Ureter (tissue), 1 donor: Measurements from ENCODE around the gene PCYT2. TPM values are rescaled to one million over a fixed set of nuclear protein-coding genes. Genes with fewer than 3 reads are reported as not detected.

Source experiments
- DNase-seq: peaks from one replicate; pipeline ENCODE4 v3.0.0-alpha.2; 2020; ENCODE audit warnings: low spot score
- total RNA-seq: library from RNA; stranded (reverse); gene quantifications from one replicate; pipeline ENCODE4 v1.2.4, GENCODE V29; 2023
- donor health status: DM: yes; HTN: yes; CAD: no.

PCYT2 gene
- total RNA-seq, 1 donor from 2014 or later: 58.9 TPM

DNA sequence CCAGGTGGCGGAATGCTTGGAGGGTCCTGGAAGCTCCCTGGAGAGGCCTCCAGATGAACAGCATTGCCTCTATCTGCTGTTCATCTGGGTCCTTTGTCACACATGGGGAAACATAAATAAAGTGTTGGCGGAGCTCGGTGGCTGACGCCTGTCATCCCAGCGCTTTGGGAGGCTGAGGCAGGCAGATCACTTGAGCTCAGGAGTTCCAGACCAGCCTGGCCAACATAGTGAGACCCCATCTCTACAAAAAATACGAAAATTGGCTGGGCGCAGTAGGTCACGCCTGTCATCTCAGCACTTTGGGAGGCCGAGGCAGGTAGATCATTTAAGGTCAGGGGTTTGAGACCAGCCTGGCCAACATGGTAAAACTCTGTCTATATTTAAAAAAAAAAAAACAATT is 33.7 kb upstream of the PCYT2 start:
- DNase-seq: no peak

DNA sequence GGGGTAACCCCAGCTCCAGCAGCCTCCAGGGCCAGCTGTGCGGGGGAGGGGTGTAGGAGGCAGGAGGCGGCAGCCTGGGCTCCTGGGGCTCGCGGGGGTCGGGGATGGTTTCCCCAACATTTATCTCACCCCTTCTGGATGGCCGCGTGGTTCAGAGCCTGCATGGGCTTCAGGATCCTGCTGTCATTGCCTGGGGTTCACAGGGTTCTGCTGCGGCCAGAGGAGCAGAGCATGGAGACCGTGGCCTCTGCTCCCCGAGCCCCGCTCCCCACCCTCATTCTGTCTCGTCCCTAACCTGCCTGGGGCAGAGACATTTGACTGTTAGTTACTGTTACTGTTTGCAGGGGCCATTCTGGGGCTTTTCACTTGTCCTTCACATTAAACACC is 31.0 kb upstream of the PCYT2 start:
- no peak for DNase-seq

DNA sequence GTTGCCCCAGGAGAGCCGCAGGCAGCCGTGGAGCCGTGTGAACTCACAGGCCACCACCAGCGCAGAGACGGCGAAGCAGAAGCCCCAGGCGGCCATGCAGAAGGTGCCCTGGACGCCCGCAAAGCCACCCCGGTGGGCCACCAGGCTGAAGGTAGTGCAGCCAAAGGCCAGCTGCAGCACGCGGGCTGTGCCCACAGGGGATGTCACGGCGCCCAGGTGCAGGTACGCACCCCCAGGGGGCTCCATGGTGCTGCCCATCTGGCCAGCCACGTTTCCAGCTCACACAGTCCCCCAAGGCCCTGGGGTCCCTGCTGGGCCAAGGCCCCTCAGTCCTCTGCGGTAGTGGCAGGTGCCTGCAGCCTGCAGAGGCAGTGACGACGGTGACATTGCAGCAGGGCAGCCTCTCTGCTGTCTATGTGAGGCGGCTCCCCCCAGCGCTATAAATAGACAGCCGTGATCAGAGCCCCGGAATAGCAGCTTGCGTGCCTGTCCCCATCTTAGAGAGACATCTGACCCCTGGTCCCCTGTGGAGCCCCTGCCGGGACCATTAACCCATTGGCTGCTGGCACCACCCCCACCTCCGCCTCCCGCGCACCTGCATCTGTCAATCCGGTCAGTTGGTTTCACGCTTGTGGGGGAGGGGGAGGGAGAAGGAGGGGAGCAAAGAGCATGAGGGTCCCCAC is 30.4 kb upstream of the PCYT2 start:
- no peak for DNase-seq

DNA sequence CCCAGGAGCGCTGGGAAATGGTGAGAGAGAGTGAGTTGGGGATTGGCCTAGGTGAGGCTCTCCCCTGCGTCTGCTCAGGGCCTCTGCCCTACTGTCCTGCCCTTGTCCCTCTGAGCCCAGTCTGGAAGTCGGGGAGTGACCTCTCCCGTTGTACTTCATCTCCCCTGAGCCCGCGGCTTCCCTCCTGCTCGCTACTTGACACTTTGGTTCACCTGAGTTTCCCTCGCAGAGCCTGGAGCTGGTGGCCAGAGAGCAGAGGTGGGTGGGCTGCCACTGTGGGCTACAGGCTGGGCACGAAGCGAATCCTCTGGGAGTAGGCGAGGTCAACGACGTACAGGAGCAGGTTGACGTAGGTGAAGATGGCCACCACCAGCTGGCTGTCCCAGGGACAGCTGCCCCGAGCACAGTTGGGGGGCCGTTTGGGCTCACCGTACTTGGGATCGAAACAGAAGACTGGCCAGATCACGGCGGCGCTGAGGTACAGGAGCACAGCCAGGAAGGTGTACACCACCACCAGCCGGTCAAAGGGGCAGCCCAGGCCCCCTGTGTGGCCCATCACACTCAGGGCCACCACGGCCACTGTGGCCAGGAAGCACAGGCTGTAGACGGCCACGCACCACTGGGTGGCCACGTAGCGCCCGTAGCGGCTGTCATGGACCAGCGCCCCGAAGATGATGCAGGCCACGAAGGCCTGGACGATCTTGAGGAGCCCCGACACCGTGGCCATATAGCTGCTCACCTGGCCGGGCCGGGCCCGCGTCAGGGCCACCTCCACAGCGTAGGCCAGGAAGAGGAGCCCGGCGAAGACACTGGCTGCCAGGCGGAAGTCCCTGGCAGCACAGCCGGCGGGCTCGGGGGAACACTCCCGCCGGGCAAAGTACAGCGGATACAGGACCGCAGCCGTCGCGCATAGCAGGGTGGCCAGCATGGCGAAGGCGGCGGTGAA is 29.6 kb upstream of the PCYT2 start:
- DNase-seq: no peak

DNA sequence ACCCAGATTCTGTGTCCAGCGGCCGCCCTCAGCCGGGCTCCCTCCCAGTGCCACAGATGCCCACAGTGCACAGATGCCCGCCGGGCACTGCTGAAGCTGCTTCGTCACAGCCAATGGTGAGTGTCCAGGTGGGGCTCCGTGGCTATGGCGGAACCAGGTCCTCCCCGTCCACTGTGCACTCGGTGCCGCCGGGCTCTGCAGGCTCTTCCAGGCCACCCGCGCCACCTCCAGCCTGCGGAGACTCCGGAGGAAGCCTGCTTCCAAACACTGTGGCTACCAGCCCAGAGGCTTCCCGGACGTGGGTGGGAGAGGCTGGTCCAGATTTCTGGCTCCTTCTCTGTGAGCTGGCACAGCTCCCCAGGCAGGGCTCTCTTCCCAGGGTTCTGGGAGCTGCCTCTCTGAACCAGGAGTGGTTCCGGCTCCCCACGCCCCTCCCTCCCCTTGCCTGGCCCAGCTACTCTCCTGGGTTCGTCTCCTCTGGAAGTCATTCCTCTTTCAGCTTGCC is 28.7 kb upstream of the PCYT2 start:
- no peak for DNase-seq

DNA sequence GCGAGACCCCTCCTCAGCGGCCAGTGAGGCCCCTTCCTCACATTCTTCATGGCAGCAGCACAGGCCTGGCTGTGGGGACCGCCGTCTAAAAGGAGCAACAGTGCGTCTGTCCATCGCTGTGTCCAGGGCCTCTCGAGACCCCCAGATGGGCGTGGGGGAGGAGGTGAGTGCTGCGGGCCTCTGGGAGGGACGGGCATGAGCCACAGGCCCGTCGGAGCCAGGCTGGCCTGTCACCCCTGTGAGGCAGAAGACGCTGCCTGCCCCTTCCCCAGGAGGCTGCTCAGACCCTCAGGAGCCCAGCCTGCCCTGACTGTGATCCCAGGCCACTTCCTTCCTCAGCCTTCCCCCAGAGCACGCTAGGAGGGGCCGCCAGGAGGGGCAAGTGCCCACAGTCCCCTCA is 28.0 kb upstream of the PCYT2 start:
- DNase-seq: no peak

DNA sequence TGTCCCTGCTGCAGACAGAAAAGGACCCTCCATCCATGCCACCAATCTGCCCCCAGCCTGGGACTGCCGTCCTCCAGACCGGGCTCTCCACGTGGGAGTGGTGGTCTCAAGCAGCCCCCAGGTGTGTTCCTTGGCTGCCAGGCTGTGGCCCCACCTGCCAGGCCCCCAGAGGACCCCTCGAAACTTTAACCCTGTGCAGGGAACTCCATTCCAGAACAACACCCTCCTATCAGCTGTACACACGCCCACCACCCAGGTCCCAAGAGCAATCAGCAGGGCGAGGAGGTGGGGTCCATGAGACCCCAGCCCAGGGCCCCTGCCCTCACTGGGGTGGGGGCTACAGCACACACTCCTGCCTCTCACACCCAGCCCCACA is 24.5 kb upstream of the PCYT2 start:
- no peak for DNase-seq

DNA sequence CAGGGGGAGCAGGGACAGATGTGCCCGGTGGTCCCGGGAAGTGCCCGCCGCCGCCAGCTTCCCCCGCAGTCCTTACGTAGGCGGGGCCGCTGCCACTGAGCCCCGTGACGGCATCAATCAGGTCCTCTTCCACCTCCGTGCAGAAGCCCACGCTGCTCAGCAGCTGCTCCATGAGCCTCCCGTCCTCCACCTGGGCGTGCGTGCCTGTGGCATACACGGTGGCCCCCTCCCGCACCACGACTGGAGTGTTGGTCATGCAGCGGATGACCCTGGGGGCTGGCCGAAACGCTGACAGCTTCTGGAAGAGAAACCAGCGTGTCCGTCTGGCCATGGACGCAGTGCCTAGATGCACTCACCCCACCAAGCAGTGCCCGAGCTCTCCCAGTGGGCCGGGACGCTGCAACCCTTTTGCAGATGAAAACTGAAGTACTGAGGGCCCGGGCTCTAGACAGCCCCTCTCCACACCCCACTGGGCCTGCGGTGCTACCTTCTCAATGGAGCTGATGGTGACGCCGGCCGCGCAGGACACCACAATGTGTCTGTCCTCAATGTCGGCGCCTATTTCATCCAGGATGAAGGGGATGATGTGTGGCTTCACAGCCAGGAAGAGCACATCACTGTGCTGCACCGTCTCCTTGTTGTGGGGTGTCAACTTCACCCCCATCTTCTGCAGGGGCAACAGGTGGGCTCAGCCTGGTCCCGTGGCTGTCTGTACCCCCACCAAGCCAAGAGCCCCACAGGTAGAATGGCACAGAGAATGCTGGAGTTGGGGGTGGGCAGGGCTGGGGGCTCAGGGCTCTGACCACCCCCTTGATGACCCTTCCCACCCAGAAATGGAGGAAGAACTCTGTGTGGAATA is 23.9 kb upstream of the PCYT2 start:
- DNase-seq: no peak

DNA sequence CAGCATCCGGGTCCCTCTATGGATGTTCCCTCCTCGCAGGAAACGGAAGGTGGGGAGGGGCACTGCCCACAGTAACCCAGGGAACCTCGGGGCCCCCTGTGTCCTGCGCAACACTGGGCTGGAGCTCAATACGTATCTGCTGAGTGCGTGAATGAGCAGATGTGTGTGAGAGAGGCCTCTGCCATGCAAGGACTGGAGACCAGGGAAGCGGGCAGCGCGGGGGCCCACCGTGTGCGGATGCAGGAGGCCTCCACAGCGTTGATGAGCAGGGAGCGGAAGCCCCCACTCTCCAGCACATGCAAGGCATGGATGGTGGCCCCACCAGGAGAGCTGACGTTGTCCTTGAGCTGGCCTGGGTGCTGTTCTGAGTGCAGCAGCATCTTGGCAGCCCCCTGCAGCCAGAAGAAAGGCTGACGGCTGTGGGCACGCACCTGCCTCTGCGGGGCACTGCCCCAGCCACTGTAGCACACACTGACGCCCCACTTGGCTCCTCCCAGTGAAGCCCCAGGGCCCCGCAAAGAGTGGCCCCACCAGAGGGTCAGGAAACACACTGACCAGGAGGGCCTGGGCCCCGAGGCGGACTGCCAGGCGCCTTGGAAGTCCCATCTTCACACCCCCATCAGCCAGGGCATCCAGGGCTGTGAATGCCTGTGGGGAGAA is 23.0 kb upstream of the PCYT2 start:
- no peak for DNase-seq

DNA sequence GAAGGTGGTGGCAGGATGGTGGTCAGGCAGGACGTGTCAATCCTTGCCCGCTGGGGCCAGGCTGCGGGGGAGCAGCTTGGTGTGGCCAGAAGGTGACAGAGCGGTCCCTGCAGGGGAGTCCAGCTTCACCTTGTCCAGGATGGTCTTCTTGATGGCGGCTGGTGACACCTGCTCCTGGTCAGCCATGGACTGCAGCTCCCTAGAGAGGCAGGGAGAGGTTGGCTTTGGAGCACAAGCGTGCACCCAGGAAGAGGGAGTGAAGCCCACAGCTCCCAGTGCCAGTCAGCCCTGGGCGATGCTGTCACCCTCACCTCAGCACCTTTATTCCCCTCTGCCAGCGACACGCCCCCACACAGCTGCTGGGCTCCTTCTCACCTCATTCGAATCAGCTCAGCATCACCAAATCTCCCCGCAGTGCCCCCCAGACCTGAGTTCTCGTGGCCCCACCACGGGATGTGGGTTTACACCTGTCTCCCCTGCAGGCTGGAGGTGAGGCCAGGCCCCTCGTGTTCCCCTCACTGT is 22.0 kb upstream of the PCYT2 start:
- no peak for DNase-seq

DNA sequence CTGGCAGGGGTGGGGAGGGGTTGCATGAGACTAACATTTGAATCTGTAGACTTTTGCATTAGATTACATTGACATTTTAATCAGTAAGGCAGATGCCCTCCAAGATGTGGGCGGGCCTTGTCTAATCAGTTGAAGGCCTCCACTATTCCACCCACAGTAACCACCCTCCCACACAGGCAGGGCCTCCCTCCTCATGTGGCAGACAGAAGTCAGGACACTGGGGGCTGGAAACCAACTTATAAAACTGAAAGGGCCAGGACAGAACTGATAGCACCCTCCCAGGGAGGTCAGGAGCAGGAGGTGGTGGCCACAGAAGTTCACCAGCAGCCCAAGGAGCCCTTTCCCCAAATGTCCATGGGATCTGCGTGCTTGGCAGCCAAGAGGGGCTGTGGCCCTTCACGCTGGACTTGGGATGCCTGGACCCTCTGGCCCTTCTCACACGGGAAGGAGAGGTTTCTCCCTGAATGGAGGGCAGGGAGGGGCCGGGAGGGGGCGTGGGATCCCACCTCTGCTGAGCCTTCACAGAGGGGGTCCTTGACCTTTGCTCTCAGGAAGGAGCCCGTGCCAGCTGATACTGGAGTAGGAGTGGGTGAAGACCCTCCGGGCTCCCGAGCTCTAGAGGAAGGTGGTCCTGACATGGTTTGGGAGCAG is 21.3 kb upstream of the PCYT2 start:
- no peak for DNase-seq

DNA sequence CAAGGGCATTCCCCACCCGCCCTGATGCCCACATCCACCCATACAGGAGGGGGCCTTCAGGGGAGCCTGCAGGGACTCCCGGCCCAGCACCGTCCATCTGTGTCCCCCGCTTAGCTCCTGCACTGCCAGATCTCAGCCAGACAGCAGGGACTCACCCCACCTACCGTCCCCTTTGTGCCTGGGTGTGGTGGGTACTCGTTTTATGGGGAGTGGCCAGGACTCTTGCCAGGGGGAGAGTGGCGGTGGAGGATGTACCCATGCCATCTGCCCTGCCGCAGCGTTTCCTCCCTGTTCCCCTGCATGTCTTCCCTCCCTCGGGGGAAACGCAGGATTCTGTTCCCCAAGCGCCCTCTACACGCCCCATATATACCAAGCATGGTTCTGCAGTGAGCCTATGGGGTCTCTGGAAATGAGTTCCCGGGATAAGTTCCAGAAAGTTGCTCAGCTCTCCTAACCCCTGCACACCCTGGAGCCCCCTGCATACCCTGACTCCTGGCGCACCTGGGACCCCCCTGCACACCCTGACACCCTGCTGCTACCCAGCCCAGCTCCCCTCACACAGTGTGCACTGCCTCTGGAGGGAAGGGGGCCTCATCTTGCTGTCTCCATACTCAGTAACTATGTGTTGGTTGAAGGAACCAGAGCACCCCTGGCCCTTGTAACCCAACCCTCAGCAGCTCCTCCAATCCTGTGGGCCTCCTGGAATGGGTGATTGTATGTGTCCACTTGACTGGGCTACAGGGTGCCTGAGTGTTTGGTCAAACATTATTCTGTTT is 20.5 kb upstream of the PCYT2 start:
- no peak for DNase-seq

DNA sequence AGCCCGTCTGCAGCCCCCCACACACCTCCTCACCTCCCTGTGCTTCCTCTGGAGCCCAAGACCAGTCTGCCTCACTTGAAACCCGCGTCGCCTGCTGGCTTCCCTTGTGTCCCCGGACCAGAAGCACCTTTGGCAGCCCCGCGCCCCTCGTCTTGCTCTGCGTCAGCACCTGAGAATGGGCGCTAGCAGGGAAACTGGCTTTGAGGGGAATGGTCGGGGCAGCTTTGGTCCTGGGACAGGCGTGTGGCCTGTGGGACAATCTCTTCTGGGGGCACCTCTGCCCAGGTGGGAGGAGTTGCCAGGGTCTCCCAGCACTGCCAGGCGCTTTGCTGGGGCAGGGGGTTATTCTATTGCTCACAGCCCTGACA is 20.0 kb upstream of the PCYT2 start:
- DNase-seq: no peak

DNA sequence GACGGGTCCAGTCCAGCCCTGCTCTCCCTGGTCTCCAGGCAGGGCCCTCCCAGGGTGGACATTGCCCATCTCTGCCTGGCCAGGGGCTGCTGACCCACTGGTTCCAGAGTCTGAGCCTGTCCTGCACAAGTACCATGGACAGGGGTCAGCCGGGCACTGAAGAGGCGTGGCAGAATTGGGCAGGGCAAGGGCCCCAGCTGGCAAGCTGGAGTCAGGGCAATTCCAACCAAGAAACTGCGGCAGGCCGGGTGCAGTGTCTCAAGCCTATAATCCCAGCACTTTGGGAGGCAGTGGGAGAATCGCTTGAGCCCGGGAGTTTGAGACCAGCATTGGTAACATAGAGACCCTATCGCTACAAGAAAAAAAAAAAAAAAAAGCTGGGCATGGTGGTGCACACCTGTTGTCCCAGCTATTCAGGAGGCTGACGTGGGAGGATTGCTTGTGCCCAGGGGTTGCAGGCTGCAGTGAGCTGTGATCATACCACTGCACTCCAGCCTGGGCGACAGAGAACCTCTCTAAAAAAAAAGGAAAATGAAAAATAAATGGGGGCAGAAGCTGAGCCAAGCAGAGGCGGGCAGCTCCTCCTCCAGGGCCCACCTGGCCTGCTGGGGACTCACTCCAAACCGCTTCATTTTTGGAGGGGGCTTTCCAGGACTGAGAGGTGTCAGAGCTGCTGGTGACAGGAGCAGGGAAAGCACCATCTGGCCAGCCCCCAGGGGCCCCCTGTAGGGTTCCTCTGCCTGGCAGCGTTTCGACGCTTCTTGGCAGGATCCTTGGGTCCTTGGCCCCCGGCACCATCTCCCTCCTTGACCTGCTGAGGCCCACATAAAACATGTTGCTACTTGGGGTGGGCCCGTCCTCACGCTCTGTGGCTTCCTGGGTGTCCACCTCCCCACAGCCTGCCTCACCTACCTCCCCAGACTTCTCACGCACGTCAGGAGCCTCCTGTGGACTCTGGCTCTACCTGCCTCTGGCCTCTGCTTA is 19.2 kb upstream of the PCYT2 start:
- no peak for DNase-seq

DNA sequence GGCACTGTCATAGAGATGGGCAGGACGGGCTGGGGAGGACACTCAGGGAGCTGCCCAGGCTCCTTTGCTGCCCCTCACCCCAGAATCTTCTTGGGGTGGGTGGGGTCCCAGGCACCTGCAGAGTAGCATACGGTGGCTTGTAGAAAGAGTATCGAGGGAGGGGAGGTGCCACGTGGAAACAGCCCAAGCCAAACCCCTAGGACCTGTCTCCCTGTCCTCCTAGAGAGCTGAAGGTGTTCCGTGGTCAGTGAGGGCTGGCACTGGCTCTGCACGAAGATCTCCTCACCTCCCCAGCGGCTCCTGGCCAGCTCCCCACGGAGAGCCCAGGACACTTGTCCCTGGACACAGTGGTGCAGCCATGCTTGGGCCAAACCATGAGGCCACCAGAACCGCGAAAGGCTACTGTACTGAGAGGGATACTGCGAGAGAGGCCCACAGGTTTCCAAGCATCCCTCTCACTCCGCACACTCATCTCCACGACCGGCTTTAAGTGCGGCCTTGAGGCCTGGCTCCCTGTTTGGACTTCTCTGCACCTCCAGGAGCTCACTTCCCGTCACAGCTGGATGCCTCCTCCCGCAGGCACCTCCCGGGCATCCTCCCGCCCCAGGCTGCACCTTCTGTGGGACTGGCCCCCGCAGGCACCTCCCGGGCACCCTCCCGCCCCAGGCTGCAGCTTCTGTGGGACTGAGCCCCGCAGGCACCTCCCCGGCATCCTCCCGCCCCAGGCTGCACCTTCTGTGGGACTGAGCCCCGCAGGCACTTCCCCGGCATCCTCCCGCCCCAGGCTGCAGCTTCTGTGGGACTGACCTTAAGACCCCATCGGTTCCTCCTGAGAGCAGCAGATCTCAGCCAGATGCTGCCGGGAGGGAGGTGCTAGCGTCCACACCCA is 18.3 kb upstream of the PCYT2 start:
- DNase-seq: no peak

DNA sequence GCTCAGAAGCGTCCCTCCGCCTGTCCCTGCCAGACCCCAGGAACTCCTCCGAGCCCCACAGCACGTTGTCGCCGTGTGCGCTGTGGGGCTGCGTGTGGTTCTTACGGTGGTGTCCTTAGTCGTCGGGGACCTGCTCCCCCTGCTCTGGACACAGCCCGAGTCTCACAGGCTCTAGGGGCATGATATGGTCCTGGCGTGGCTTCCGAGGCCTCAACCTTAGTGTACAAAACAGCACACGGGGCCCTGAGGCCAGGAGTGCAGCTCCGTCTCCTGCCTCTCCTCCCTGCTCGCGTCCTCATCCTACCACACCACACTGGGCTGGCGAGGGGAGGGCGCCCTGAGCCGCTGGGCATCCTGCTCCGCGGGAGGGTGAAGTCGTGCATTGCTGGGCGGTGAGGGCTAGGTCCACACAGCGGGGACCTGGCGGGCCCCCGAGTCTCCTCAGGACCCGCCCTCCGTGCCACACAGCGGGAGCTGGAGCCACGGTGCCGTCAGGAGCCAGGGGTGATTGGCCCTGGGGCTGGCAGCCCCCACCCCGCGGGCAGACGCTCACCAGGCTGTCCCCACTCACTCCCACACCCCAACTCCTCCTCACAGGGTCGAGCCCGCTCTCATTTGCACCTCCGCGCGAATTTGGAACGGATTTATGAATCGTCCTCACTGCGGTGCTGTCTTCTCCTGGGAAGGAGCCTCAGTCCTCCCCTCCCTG is 17.5 kb upstream of the PCYT2 start:
- no peak for DNase-seq
